HepG2 (cell line): ENCODE results near the gene TBX18. TPM values are rescaled to one million over a fixed set of nuclear protein-coding genes. Genes with fewer than 3 reads are reported as not detected.

Experiments used
- ATAC-seq: fragments of 200-7000 bp; cut with Tn5 transposase; 3 replicates; pipeline ENCODE4 v1.9.1; 2020; ENCODE audit warnings: mild to moderate bottlenecking, moderate library complexity
- BruUV-seq: library from RNA; stranded (reverse); fragments of 400-500 nt; replicated peaks from 2 replicates; lab custom pipeline; 2021; lab: Mats Ljungman, UMichigan
- CTCF ChIA-PET: fragments of 300-600 bp; formaldehyde crosslinking; extraction: SDS; loops from one replicate; lab custom pipeline; 2021; ENCODE audit warnings: low total read pairs, inconsistent platforms, low intra/inter-chr PET ratio; lab: Yijun Ruan, JAX
- POLR2A ChIA-PET: fragments of 350-600 bp; sonication (Branson Sonifier 250); formaldehyde crosslinking; loops from one replicate; lab custom pipeline; 2020; ENCODE audit warnings: antibody characterized with exemption, inconsistent platforms; lab: Yijun Ruan, JAX
- DNase-seq: peaks from one replicate; pipeline ENCODE4 v3.0.0-alpha.2; 2015; ENCODE audit warnings: low spot score
- FAIRE-seq: peaks from 3 replicates; lab custom pipeline; 2011; peaks lifted over from hg19 to GRCh38; lab: Jason Lieb, UNC
- H2AFZ ChIP-seq: one replicate; pipeline ENCODE4 v1.6.1; 2011; ENCODE audit warnings: low read length, inconsistent platforms
- H3K27ac ChIP-seq: fragments of 300-600 bp; 3 replicates; pipeline ENCODE4 v1.8.0; 2011; ENCODE audit warnings: mixed run types, mild to moderate bottlenecking, mixed read lengths, low read length, inconsistent platforms; ENCODE audit not compliant: insufficient read depth; ENCODE audit errors: extremely low read length
- H3K27me3 ChIP-seq, 2 experiments: fragments of 200-600 bp in 1 of 2; 2 replicates in 1 of 2; 3 replicates in 1 of 2; pipeline versions ENCODE4 v1.6.0 to v1.8.0; 2011; ENCODE audit warnings: low read length in 2 of 2, mild to moderate bottlenecking in 2 of 2, moderate library complexity in 2 of 2, inconsistent platforms in 1 of 2; ENCODE audit not compliant: insufficient read depth in 2 of 2, control insufficient read depth in 1 of 2
- H3K36me3 ChIP-seq, 2 experiments: fragments of 200-600 bp in 1 of 2; replicated peaks in 1 of 2; 2 replicates in 1 of 2; 3 replicates in 1 of 2; pipeline versions ENCODE4 v1.5.1 to v1.8.0; 2011; ENCODE audit warnings: low read length in 2 of 2, inconsistent platforms in 1 of 2; ENCODE audit not compliant: insufficient read depth in 2 of 2, control insufficient read depth in 1 of 2
- H3K4me1 ChIP-seq: 2 replicates; pipeline ENCODE4 v1.5.1; 2012; ENCODE audit warnings: low read length, inconsistent platforms; ENCODE audit not compliant: insufficient read depth
- H3K4me2 ChIP-seq: 2 replicates; pipeline ENCODE4 v1.6.0; 2011; ENCODE audit warnings: low read depth, low read length, inconsistent platforms
- H3K4me3 ChIP-seq, 3 experiments: fragments of 200-600 bp in 1 of 3; sonication (generic), shearing (Covaris generic) in 1 of 3; replicated peaks in 1 of 3; 2 replicates each; pipeline ENCODE4 v1.5.1; 2011 to 2016; ENCODE audit warnings: low read length in 3 of 3, inconsistent platforms in 2 of 3, low read depth in 2 of 3, mild to moderate bottlenecking in 2 of 3, control low read depth in 1 of 3, mixed read lengths in 1 of 3; ENCODE audit not compliant: insufficient read depth in 1 of 3
- H3K79me2 ChIP-seq: one replicate; pipeline ENCODE4 v1.6.1; 2011; ENCODE audit warnings: low read length, inconsistent platforms; ENCODE audit not compliant: insufficient read depth
- H3K9ac ChIP-seq: 2 replicates; pipeline ENCODE4 v1.6.0; 2011; ENCODE audit warnings: mild to moderate bottlenecking, low read depth, low read length, inconsistent platforms; ENCODE audit not compliant: insufficient read depth
- H3K9me3 ChIP-seq: 2 replicates; pipeline ENCODE4 v1.5.1; 2012; ENCODE audit warnings: mild to moderate bottlenecking, low read length
- H4K20me1 ChIP-seq: 2 replicates; pipeline ENCODE4 v1.6.0; 2011; ENCODE audit warnings: inconsistent platforms, mild to moderate bottlenecking, low read length, moderate library complexity; ENCODE audit not compliant: insufficient read depth
- ADNP ChIP-seq: sonication (generic); formaldehyde crosslinking; IDR thresholded peaks from 2 replicates; pipeline ENCODE4 v1.4.0; 2020; ENCODE audit warnings: missing genetic modification reagents
- ATF7 ChIP-seq, 2 experiments: fragments of 450-650 bp in 1 of 2; sonication (generic) in 1 of 2; formaldehyde crosslinking in 1 of 2; IDR thresholded peaks; 2 replicates each; pipeline versions ENCODE4 v1.4.0 to v1.6.1; 2016 to 2020; ENCODE audit warnings: antibody characterized with exemption in 1 of 2, mild to moderate bottlenecking in 1 of 2, missing genetic modification reagents in 1 of 2
- NFYB ChIP-seq: sonication (generic); formaldehyde crosslinking; IDR thresholded peaks from 2 replicates; pipeline ENCODE4 v1.4.0; 2020; ENCODE audit warnings: missing genetic modification reagents
- PBX2 ChIP-seq: IDR thresholded peaks from 2 replicates; pipeline ENCODE4 v1.6.1; 2016; ENCODE audit warnings: control low read depth
- TRIM22 ChIP-seq: fragments of 450-650 bp; IDR thresholded peaks from 2 replicates; pipeline ENCODE4 v1.6.1; 2017
- ZC3H13 ChIP-seq: sonication (generic); formaldehyde crosslinking; IDR thresholded peaks from 2 replicates; pipeline ENCODE4 v1.8.1; 2023; ENCODE audit warnings: mild to moderate bottlenecking, missing genetic modification reagents, moderate library complexity
- ZC3H4 ChIP-seq: sonication (generic); formaldehyde crosslinking; IDR thresholded peaks from 2 replicates; pipeline ENCODE4 v1.4.0; 2020; ENCODE audit warnings: missing genetic modification reagents, borderline replicate concordance
- ZFP36L1 ChIP-seq: sonication (generic); formaldehyde crosslinking; IDR thresholded peaks from 2 replicates; pipeline ENCODE4 v1.8.0; 2022; ENCODE audit warnings: mild to moderate bottlenecking, missing genetic modification reagents, moderate library complexity
- ZNF512 ChIP-seq: sonication (generic); formaldehyde crosslinking; IDR thresholded peaks from 2 replicates; pipeline ENCODE4 v1.4.0; 2020; ENCODE audit warnings: mild to moderate bottlenecking, missing genetic modification reagents
- ZNF782 ChIP-seq: sonication (generic); formaldehyde crosslinking; IDR thresholded peaks from 2 replicates; pipeline ENCODE4 v1.4.0; 2020; ENCODE audit warnings: missing genetic modification reagents, mild to moderate bottlenecking, borderline replicate concordance
- in situ Hi-C: cut with HindIII; loops from 2 replicates; pipeline ENCODE4 v1.10.0; 2017; ENCODE audit warnings: low pct_unique_long_range_greater_than_20kb; ENCODE audit not compliant: extremely low pct_ligation_motif_present
- intact Hi-C: fragments of 100-400 bp; cut with micrococcal nuclease; formaldehyde crosslinking; loops from one replicate; pipeline ENCODE4 v1.10.0; 2022; ENCODE audit not compliant: unreplicated experiment
- polyA plus RNA-seq, 8 experiments: library from polyadenylated mRNA; depleted of rRNA in 3 of 8; stranded (reverse) in 7 of 8; unstranded in 1 of 8; fragments of >200 nt; fragmentation: Illumina TruSeq in 4 of 8; extraction: Trizol in 4 of 8; gene quantifications; 2 replicates each; pipeline versions ENCODE4 v1.2.1 to v1.2.3, GENCODE V29; 2011 to 2016; ENCODE audit warnings: low read depth in 4 of 8, missing spikeins in 1 of 8, mixed read lengths in 1 of 8; ENCODE audit not compliant: insufficient read depth in 1 of 8
- total RNA-seq, 5 experiments: library from RNA; depleted of rRNA; stranded (reverse); fragments of >200 nt; fragmentation: Illumina TruSeq; extraction: Trizol; gene quantifications; 2 replicates each; pipeline ENCODE4 v1.2.3, GENCODE V29; 2016; ENCODE audit warnings: low read depth in 1 of 5

TBX18 gene
- total and polyA plus RNA-seq, 2 of the 13 experiments (the other 11 are each of a cell fraction or from before 2014, with no cell fraction given): not detected

- TF ChIP-seq TRIM22: no peak
- TF ChIP-seq PBX2 (CRISPR knock-in tag): peak; percentile 60
- no peak for TF ChIP-seq ZFP36L1 (CRISPR knock-in tag)
Measured at GRCh38 chr6:84764332-84765049, at the start of gene TBX18 (continued).

GRCh38 chr6:84811351-84811750 is 47.0 kb upstream of the TBX18 start:
- intact Hi-C loops (no loop called here), in situ Hi-C loops (no loop called here)
- FAIRE-seq (no peak), DNase-seq (no peak), ATAC-seq (no peak)
- Histone ChIP-seq H3K27me3 (no peaks in the 10 kb centered on the region), H3K4me2 (no peak overlapping the region), H3K79me2 (no peaks in the 10 kb centered on the region), H3K27ac (no peak overlapping the region), H3K36me3 (no peaks in the 10 kb centered on the region), H3K4me3 (no peak overlapping the region), H3K4me1 (no peaks in the 10 kb centered on the region), H3K9ac (no peak overlapping the region), H2AFZ (no peak overlapping the region), H3K9me3 (no peaks in the 10 kb centered on the region), H4K20me1 (no peaks in the 10 kb centered on the region)
- TF ChIP-seq ATF7 (IDR thresholded peaks at IDR 0.05) (no peak), ATF7 (CRISPR knock-in tag; IDR thresholded peaks at IDR 0.05) (no peak), ZC3H13 (CRISPR knock-in tag) (no peak), ZNF782 (CRISPR knock-in tag) (no peak), ZC3H4 (CRISPR knock-in tag) (no peak), ZNF512 (CRISPR knock-in tag) (no peak), NFYB (CRISPR knock-in tag) (no peak), ADNP (no peak)
- POLR2A ChIA-PET: no interaction called here
- CTCF ChIA-PET: no interaction called here
- no TSS peak for BruUV-seq
